ENCODE results near the gene KCNH1.

The KCNH1 gene

DNA sequence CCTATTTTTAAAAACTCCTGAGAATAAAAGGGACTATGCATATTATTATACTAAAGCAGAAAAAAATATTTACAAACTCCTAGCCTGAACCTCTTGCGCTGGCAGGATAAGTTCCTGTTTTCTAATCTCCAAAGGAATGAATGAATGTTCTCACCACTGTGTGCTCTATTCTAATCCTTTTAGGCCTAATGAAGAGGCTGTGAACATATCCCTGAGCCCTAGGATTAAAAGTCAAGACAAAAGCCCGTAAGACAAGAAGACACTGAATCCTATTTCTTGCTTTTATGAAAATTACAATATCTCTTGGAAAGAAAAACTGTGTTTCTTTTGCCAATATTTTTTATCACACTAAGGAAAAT lies 487.7 kb downstream of the KCNH1 start:
- DNase-seq (ENCODE audit: low read depth) = no peak

DNA sequence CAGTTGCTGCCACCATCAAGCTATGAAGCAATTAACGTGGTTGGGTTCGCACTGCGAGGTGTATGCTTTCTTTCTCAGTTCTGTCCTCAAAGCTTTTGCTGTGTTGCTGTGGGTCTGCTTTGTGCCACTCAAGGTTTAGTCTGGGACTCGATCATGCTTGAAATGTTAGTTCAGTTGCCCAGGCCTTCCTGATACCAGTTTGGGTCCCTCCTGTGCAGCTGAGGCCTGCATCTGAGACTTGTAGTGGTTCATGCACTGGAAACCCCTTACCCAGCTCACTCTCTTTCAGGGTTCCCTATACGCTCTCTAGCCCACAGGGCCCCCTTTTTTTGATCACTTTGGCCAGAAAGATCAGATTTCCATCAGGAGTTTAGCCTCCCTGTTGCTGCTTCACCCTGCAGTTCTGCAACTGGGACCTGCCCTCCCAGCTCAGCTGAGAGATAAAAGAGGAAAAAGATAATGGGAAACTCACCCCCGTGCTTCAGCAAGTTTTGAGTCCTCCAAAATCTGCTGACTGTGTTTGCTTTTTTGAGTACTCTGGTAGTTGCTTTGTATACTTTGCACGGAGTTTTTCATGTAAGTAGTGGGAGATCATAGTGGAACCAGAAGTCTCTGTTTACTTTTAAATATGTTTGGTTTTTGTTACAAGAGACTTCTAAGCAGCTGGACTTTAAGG lies 488.2 kb downstream of the KCNH1 start:
- no peak for DNase-seq (ENCODE audit: low read depth)

DNA sequence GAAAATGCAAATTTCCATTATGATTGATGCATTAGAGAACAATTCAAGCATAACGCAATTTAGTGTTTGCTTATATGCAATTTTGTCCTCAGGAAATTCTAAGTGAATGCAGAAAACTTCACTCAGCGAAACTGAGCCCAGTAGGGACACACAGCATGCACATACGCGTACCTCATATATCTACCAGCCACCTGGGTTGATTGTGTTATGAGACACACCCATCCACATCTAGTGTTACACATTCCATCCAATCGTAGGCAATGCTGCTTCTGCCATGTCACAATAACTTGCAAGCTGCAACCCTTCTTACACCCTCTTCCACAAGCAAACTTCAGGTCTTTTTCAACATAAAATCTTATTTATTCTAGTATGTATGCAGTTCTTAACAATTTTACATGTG lies 492.4 kb downstream of the KCNH1 start:
- no peak for DNase-seq (ENCODE audit: low read depth)

DNA sequence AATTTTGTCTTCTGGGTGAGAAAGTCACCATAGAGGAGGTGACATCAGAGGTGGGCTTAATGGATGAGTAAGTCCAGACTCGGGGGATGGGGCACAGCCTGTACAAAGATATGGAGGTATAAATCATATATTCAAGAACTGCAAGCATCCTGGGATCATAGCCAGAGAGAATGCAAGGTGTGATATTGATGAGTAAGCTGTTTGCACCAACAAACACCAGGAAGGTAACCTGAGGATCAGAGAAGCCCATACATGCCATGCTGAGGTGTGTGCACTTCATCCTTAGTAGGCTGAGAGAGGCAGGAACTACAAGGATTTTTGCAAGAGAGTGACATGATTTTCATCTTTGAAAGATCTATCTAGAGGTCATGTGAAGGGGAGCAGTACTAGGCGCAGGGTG lies 498.8 kb downstream of the KCNH1 start:
- DNase-seq (ENCODE audit: low read depth) = no peak

DNA sequence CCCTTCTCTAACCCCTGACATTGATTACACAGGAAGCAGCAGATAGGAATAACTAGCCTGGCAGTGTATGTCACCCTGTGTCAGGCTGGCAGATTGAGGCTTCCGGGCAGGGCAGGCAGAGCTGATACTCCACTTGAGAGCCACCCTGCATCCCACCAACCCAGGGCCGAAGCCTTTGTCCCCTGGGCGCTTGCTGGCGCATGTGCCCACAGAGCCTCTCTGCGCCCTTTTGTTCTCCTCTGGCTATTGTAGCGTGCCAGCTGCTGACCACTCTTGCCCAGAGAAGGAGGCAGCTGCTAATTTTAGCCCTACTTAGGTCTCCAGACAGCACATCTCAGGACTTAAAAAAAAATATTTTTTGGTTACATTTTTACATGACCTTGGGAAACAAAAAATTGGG lies 500.3 kb downstream of the KCNH1 start:
- DNase-seq (ENCODE audit: low read depth) = no peak

DNA sequence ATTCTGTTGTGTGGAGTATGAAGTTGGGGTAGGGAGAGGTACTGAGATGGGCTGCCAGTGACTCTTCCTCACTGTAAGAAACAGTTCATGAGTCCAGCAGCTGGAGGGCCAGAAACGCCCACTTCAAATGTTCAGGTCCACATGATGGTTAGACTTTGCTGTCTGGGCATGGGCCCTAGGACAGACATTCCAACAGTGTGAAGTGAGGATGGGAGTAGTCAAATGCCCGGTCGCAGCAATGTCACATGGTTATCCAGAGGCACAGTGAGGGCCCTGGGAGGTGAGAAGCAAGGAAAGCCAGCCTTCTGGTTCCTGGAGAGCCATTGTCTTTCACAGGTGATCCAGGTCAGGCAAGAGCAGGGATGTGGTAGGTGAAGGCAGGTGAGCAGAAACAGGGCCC lies 500.8 kb downstream of the KCNH1 start:
- no peak for DNase-seq (ENCODE audit: low read depth)

DNA sequence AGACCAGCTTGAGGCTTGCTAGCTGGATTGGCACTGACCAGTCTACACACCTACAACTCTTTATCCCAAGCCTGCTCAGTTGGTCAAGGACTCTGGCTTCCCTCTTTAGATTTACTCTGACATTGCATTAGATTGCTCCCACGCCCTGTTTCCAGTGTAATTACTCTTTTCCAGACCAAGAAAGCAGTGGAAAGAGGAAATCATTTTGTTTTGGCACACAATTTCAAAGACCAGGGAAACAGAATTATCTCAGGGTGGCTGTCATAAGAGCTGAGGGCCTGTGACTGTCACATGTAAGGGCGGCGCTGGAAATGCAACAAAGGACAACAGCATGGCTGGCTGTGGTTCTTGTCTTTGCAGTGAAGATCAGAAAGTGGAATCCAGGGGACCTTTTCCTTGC lies 502.5 kb downstream of the KCNH1 start:
- DNase-seq (ENCODE audit: low read depth) = no peak

DNA sequence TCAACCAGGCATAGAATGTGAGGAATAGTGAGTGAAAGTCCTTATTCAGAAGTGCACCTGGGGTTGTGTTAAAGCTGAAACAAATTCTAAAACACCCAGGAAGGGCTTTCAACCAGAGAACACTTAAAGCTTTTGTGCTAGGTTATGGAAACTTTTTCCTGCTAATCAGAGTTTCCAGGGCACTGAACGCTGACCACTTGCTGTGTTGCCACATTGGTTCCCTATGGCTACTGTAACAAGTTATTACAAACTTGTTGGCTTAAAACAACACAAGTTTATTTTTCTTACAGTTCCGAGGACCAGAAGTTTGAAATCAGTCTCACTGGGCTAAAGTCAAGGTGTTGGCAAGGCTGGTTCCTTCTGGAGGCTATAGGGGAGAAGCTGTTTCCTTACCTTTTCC lies 504.7 kb downstream of the KCNH1 start:
- DNase-seq (ENCODE audit: low read depth) = no peak

DNA sequence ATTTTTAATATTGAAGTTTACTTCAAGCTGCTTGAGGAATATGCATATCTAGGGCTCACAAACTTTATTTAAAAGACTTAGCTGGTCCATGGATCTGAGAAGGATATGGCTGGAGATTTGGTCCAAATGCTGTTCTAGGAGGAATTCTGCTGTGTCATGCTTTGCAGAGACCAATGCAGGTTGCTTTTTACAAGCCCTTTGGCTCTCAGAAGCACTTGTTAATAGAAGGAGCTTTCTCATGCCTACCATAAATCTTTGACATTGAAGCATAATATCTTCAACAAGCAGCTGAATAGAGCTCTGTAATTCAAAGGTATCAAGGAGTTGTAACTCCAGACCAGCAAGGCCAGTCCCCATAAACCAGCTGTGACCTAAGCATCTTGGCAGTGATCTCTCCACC lies 506.2 kb downstream of the KCNH1 start:
- DNase-seq (ENCODE audit: low read depth) = no peak

Measured in GM04503 (cell line).